ENCODE results near the gene IL4.

GRCh38 chr5:132729896-132730295, 56.1 kb downstream of the IL4 start:
- TF ChIP-seq CTCF (IDR thresholded peaks at IDR 0.05) (no peak), POLR2A (IDR thresholded peaks at IDR 0.05) (no peak)

Data from Peyer's patch (tissue), 4 donors.